Activated CD4-positive, alpha-beta T cell treated with anti-CD3 and anti-CD28 coated beads, Interleukin-10, Interleukin-2, amounts not matched to agents 100 ng/mL and 50 ng/mL, durations not matched to agents 16 hours and 8 hours (primary cell): ENCODE data around the gene GRAMD1B.

Source experiments
- DNase-seq: peaks from one replicate; pipeline ENCODE4 v3.0.0-alpha.2; 2020

Gene GRAMD1B

GRCh38 chr11:123409456-123410217 is 20.4 kb upstream of the GRAMD1B start:
- DNase-seq, result no peak

GRCh38 chr11:123410218-123410549 is 19.9 kb upstream of the GRAMD1B start:
- DNase-seq, result no peak

- no peak for DNase-seq
Measured at GRCh38 chr11:123413636-123414035, 16.4 kb upstream of the GRAMD1B start.

- no peak for DNase-seq
Measured at GRCh38 chr11:123416566-123416965, 13.5 kb upstream of the GRAMD1B start.

GRCh38 chr11:123418351-123419114 is 11.5 kb upstream of the GRAMD1B start:
- no peak for DNase-seq

GRCh38 chr11:123419731-123420452 is 10.2 kb upstream of the GRAMD1B start:
- DNase-seq, result no peak

- DNase-seq, result no peak
Measured at GRCh38 chr11:123421589-123421988, 8.5 kb upstream of the GRAMD1B start.

- DNase-seq, result no peak
Measured at GRCh38 chr11:123425367-123425766, 4.7 kb upstream of the GRAMD1B start.

- DNase-seq, result no peak
Measured at GRCh38 chr11:123426789-123427188, 3.3 kb upstream of the GRAMD1B start.

- DNase-seq, result no peak
Measured at GRCh38 chr11:123427405-123427804, 2.7 kb upstream of the GRAMD1B start.

GRCh38 chr11:123428116-123428715 is 1.9 kb upstream of the GRAMD1B start:
- no peak for DNase-seq

GRCh38 chr11:123429336-123429735 is 733 bp upstream of the GRAMD1B start:
- DNase-seq, result no peak

- peak; percentile 83 for DNase-seq
Measured at GRCh38 chr11:123430721-123431497, 840 bp downstream of the GRAMD1B start.

GRCh38 chr11:123431619-123432018 is 1.6 kb downstream of the GRAMD1B start:
- DNase-seq, result peak; percentile 71

- peak; percentile 67 for DNase-seq
Measured at GRCh38 chr11:123434262-123434661, 4.2 kb downstream of the GRAMD1B start.

- DNase-seq, result no peak
Measured at GRCh38 chr11:123434911-123435310, 4.8 kb downstream of the GRAMD1B start.

- peak; percentile 67 for DNase-seq
Measured at GRCh38 chr11:123437236-123437979, 7.3 kb downstream of the GRAMD1B start.

- peak; percentile 60 for DNase-seq
Measured at GRCh38 chr11:123438131-123438627, 8.1 kb downstream of the GRAMD1B start.

GRCh38 chr11:123439616-123440015 is 9.5 kb downstream of the GRAMD1B start:
- peak; percentile 83 for DNase-seq

GRCh38 chr11:123441161-123441560 is 11.1 kb downstream of the GRAMD1B start:
- DNase-seq, result no peak

- no peak for DNase-seq
Measured at GRCh38 chr11:123443851-123444623, 14.0 kb downstream of the GRAMD1B start.
